NCI-H524 (cell line): ENCODE measurements around the gene TRIM25.

Experiments used
- DNase-seq, 2 experiments: peaks; one replicate each; lab custom pipeline; 2025; lab: John Stamatoyannopoulos, UW

TRIM25 gene

DNA sequence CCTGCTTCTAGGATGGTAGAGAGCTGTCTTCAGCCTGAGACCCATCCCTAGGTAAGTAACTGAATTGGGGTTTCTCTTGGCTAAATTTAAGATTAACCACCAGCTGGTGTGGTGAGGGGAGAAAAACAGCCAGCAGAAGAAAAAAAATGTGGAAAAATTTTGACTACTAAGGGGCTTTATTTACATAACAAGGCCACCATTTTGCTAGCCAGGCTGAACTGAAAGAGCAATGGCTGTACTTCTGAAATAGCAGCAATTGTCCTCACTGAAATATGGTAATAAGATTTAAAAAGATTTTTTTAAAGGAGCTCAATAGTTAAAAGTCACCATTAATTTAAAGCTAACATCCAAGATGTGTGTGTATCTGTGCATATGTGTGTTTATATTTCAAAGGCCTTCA, 12.4 kb upstream of the TRIM25 start:
- DNase-seq = no peak

DNA sequence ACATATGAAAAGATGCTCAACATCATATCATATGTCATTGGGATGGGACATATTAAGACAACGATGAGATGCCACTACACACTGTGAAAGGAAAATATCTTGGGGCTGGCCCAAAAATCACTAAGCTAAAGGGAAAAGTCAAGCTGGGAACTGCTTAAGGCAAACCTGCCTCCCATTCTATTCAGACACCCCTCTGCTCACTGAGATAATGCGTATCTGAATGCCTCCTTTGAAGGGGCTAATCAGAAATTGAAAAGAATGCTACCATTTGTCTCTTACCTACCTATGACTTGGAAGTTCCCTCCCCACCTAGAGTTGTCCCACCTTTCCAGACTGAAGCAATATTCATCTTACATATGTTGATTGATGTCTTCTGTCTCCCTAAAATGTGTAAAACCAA, 11.2 kb upstream of the TRIM25 start:
- no peak for DNase-seq

DNA sequence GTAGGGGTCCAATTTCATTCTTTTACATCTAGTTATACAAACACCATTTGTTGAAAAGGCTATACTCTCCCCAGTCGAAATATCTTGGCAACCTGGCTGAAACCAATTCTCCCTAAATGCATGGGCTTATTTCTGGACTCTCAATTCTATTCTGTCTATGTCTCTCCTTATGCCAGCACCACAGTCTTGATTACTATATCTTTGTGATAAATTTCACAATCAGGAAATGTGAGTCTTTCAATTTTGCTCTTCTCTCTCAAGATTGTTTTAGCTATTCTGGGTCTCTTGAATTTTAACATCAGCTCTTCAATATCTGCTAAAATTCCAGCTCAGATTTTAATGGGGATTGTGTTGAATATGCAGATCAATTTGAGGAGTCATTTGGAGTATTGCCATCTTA, 5.9 kb upstream of the TRIM25 start:
- DNase-seq = no peak

DNA sequence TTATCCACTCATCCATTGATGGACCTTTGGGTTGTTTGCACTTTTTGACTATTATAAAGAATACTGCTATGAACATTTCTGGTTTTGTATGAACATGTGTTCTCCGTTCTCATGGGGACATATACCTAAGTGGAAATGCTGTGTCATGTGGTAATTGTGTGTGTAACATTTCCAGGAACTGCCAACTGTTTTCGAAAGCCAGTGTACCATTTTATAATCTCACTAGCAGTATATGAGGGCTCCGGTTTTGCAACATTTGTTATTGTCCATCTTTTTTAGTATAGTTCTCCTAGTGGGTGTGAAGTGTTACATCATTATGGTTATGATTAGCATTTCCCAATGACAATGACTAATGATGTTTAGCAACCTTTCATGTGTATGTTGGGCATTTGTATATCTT, 5.1 kb upstream of the TRIM25 start:
- no peak for DNase-seq

DNA sequence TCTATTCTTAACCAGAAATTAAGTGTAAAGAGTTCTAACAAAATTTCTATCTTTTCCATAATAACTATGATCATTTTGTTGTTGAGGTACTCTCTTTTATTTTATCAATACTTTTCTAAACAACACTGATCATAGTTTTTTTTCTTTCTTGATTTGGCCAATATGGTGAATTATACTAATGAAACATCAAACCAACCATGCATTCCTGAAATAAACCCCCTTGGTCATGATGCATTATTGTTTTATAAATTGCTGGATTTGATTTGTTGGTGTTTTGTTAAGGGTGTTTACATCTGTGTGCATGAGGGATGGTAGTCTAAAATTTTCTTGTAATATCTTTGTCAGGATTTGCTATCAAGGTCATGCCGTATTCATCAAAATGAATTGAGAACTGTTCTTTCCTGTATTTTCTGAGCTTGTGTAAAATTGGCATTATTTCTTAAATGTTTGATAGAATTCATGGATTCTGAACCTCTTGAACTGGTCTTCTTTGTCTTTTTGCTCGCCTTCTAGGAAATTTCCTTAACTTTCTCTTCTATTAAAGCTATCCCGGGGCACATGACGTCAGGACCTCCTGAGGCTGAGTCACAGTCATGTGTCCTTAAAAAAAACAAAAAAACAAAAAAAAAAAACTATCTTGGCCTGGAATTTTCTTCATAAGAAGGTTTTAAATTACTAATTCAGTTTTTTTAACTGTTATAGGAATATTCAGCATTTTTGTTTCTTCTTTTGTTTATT, 3.9 kb upstream of the TRIM25 start:
- no peak for DNase-seq

DNA sequence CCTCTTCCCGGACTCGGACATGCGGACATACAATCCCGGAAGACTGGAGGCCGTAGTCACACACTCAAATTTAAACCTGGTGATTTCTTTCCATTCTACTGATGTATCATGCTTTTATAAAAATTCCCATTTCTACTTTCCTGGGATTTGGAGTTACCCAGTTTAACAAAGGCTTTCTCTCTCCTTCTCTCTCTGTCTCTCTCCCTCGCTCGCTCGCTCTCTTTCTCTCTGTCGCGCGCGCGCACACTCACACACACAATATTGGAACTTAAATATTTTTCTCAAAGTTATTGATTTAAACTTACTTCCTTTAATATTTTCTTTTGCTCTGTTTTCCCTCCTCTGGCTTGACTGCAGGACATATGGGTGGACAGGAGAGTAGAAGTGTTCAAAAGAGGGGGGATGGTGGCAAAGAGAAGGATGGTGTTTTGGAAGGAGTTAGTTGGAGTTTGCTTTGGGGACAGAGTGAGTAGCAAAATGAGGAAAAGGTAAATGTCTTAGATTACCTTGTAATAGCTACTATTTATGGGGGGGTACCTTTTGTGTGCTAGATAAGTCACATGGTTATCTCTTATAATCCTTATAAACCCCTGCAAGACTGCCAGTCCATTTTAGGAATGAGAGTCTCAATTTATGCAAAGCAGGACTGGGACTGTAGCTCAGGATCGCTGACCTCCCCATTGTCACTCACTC, 878 bp upstream of the TRIM25 start:
- peak in 1 of 2 experiments; percentile 43 for DNase-seq

DNA sequence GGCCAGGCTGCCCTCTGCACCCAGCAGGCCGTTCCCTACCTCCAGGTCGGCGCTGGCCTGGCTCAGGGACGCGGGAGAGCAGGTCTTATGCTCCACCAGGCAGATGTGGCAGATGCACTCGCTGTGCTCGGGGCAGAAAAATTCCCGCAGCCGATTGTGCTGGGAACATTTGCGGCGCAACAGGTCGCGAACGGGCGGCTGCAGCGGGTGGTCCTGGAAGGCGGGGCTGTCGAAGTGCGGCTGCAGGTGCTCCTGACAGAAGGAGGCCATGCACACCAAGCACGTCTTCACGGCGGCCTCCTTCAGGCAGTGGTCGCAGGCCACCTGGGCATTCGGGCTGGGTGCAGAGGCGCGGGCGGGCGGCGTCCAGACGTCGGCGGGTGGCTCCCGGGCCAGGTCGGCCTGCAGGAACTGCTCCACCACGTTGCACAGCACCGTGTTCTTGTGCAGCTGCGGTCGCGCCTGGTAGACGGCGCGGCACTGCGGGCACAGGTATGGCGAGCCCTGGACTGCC, 439 bp downstream of the TRIM25 start:
- DNase-seq = peak; percentile 48 to 60

DNA sequence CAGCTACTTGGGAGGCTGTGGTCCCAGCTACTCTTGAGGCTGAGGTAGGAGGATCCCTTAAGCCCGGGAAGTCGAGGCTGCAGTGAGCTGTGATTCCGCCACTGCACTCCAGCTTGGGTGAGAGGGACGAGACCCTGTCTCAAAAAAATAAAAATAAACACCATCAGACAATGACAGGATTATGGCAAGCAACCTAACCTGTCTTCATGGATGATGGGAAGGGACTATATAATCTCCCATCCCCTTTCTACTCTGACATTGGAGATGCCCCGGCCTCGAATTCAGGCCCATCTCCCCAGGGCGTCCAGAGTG, 893 bp downstream of the TRIM25 start:
- no peak for DNase-seq

DNA sequence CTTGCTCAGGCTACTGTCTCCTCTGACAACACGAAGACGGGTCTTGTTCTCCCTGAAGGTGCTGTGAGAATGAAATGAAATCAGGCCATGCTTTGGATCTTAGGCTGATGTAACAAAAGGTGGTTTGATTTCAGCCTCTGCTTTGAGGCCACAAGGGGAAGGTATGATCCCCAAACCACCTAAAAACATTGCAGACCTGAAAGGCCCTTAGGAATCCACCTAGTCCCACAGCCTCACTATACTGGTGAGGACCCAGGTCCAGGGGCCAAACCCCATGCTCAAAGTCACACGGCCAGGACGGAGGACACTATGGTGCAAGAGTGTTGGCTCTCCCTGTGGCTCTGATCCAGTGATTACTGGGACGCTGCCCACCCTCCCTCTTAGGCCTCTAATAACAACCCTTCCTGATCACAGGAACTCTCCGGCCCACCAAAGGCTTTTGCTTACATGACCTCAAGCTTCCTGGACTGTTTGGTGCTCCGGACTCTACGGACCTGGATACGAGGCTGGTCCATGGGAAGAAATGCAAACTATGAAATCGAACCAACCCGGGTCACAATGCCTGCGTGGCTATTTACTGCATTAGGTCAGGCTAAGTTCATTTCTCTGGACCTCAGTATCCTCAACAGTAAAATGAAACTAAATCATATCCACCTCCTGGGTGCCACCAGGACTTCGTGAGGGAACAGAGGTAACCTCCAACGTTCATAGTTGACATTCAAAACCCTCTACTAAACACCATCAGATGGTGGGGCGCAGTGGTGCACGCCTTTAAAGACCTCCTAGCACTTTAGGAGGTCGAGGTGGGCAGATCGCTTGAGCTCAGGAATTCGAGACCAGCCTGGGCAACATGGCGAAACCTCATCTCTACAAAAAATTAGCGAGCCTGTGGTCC, 1.5 kb downstream of the TRIM25 start:
- no peak for DNase-seq

DNA sequence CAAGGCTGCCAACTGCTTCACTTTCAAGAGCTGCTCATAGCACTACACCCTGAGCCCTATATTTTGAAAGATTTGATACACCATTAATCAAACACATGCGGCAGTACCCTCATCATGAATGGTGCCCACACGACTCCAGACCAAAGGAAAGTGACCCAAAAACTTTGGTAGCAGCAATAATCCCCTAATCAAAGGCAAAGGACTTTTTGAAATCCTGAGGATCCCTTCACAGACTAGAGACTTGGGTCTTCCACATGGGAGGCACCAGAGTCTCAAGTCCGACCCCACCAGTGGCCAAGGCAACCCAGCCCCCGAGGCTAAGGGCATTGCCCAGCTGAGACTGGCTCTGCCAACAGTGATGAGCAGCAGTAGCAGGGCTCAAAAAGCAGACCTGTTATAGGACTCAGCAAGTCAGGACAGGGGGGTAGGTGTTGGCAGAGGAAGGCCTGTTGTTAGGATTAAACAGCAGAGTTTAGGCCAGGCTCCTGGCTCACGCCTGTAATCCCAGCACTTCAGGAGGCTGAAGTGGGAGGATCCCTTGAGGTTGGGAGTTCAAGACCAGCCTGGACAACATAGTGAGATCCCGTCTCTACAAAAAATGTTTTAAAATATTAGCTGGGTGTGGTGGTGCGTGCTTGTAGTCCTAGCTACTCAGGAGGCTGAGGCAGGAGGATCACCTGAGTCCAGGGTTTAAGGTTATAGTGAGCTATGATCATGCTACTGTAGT, 3.2 kb downstream of the TRIM25 start:
- peak in 1 of 2 experiments; percentile 10 for DNase-seq

DNA sequence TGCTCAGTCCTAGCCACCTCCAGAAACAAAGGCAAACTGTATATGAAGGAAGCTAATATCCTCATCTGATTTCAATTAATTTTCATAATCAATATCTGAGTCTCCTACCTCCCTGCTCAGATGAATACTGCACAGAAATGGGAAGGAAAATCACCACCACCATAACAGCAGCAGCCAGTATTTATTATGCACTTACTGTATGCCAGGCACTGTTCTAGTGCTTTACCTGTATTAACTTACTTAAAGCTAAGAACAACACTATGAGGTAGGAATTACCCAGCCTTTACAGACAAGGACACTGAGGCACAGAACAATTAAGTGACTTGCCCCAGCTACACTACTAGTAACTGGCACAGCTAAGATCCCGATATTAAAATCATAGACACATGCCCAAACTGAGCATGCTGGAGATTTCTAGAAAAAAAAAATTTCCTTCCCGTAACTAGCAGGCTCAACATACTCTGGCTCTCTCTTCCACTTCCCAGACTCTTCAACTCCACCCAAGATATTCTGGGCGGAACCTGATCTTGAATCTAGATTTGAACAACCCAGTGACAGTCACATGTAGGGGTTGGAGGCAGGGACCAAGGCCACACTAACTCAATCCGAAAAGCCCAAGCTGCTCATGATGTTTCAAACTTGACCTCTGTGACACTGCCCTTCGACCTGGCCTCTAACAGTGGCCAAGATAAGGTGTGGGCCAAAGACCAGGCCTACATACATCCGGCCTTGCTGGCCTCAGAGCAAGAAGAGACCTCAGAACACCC, 3.9 kb downstream of the TRIM25 start:
- DNase-seq = no peak

DNA sequence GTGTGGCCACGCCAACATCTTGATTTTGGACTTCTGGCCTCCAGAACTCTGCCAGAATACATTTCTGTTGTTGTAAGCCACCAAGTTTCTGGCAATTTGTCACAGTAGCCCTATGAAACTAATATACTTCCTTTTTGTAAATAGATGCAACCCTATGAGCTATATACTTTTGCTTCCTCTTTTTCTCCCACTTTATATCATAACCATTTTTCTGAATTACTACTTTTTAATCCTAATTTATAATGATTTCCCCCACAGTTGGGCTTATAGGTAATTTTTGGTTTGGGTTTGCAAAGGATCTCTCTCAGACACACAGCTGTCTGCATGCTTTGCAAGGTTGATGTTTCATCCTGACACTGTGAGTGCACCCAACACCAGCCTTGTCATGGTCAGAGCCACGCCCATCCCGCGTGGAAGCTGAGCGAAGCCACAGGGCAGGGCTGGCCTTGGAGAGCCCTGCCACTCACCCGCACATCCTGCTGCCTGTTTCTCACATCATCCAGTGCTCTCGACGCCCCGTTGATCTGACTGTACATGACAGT, 5.8 kb downstream of the TRIM25 start:
- no peak for DNase-seq

DNA sequence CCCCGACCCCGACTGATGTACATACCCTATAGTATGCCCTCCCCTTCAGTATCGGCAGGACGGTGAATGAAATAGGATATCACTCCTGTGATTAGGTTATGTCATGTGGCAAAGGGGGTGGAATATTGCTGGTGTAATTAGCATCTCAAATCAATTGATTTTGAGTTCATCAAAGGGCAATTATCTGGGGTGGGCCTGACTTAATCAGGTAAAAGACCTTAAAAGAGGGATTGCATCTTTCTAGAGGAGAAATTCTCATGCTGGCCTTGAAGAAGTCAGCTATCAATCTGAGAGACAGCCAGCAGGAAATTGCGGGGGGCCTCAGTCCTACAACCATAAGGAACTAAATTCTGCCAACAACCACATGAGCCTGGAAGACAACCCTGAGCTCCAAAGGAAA, 10.3 kb downstream of the TRIM25 start:
- DNase-seq = no peak

DNA sequence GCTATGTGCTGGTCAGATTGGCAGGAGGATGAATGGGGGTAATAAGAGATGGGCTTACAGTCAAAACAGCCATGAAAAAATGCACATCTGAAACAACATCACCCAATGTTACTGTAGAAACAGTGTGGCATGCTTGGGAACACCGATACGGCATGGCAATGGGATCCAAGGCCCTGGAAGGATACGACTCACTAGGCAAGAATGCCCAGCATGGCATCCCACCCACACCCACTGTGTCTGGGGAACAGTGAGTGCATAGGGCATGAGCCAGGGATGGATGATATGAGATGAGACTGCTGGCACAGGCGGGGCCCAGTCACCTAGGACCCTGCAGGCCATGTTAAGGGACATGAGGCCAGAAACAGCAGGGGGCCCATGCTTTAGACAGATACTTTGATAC, 11.5 kb downstream of the TRIM25 start:
- no peak for DNase-seq

DNA sequence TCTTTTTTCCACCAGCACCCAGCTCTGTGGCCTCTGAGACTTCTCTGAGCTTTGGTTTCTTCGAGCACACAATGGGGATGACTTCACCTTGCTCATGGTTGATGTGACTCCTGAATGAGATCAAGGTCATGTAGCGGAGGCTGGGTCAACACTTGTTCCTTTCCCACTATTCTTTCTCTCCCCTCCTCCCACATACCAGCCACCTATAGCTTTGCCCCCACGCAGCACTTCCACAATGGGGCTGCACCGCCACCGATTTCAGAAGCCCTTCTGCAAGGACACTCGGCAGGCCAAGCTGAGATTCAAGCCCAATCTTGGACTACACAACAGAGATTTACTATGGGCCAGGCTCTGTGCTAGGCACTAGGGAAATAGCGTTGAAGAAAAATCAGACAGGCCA, 14.4 kb downstream of the TRIM25 start:
- no peak for DNase-seq

DNA sequence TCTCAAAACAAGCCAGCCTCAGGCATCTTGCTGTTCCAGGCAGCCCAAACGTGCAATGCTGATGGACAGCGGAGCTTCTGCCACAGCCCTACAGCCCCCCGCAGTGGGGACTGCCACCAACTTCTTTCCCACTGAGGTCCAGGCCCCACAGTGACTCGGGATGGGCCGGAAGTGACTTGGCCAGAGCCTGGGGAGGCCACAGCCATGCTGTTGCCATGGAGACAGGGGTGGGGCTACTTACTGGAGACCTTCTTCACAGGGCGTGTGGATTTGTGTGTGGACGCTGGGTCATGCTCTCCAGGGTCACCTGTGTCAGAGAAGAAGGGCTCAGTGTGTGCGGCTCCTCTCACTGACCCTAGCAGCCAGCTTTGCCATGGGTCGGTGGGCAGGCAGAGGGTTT, 15.0 kb downstream of the TRIM25 start:
- DNase-seq = no peak

DNA sequence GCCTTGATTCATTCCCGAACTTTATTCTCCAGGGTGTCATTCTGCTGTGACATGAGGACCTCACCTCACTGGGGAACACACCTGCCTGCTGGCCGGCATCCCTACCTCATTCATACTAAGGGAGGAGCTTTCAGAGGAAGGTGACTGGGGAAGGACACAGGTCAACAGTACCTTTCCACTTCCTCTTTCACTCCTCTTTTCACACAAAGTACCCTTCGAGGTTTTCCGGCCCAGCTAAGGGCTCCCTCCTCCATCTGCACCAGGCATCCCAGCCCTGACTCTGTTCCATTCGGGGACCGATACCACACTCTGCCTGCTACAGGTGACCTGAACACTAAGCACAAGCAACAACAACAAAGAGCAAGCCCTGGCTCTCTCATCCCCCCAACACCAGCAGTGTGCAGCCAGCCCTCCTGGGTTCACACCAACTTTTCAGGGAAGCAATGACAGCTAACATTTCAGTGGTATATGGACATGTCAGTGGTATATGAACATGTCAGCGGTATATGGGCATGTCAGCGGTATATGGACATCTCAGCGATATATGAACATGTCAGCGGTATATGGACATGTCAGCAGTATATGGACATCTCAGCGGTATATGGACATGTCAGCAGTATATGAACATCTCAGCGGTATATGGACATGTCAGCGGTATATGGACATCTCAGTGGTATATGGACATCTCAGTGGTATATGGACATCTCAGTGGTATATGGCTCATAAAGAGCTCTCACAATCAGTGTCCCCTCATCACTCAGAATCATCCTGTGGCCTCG, 16.0 kb downstream of the TRIM25 start:
- DNase-seq = no peak

DNA sequence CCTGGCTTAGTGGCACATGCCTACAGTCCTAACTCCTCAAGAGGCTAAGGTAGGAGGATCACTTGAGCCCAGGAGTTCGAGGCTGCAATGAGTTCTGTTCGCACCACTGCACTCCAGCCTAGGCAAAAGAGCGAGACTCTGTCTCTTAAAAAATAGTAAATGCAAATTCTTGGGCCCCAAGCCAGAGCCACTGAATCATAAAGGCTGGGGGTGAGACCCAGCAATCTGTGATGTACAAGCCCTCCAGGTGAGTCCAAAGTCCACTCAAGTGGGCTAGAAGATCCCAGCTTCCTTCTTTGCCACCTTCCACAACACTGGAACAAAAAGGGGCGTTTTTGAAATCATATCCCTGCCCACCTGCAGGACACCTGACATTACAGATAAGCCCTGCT, 16.9 kb downstream of the TRIM25 start:
- no peak for DNase-seq

DNA sequence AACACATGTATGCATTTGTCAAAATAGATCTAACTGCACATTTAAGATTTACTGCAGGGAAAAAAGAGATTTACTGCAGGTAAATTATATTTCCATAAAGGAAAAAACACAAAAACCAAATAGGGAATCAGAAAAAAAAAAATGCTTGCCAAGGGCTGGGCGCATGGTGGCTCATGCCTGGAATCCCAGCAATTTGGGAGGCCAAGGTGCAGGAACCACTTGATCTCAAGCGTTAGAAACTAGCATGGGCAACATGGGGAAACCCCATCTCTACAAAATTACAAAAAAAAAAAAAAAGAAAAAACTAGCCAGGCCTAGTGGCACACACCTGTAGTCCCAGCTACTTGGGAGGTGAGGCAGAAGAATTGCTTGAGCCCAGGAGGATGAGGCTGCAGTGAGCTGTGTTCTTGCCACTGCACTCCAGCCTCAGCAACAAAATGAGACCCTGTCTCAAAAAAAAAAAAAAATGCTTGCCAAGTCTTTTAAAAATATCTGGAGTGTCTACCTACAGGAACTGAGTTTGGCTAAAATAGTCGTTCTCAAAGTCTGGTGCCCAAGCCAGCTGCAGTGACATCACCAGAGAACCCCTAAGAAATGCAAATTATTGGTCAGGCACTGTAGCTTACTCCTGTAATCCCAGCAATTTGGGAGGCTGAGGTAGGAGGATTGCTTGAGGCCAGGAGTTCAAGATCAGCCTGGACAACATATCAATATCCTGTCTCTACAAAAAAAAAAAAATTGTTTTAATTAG, 17.5 kb downstream of the TRIM25 start:
- no peak for DNase-seq
